Right atrium auricular region (tissue), 2 donors: ENCODE measurements around the gene PSMD9. TPM values are rescaled to one million over a fixed set of nuclear protein-coding genes. Genes with fewer than 3 reads are reported as not detected.

ENCODE experiments used
- DNase-seq: peaks from one replicate; pipeline ENCODE4 v3.0.0-alpha.2; 2019; ENCODE audit warnings: low spot score
- H3K27ac ChIP-seq, 2 donors: fragments of 200-600 bp; sonication (generic); 1 replicate in 1 of 2; 2 replicates in 1 of 2; pipeline ENCODE4 v1.5.1; 2016 to 2019
- H3K27me3 ChIP-seq, 2 donors: fragments of 200-600 bp; sonication (generic); one replicate each; pipeline versions ENCODE4 v1.5.1 to v1.6.0; 2017 to 2019
- H3K36me3 ChIP-seq: fragments of 200-600 bp; sonication (generic); one replicate; pipeline ENCODE4 v1.5.1; 2016
- H3K4me1 ChIP-seq, 2 donors: fragments of 200-600 bp; sonication (generic); one replicate each; pipeline versions ENCODE4 v1.5.1 to v1.6.0; 2017 to 2019
- H3K4me3 ChIP-seq, 2 donors: fragments of 200-600 bp; sonication (generic); 1 replicate in 1 of 2; 2 replicates in 1 of 2; pipeline ENCODE4 v1.5.1; 2017 to 2019; ENCODE audit warnings: mild to moderate bottlenecking in 1 of 2, moderate library complexity in 1 of 2
- H3K9me3 ChIP-seq, 2 donors: fragments of 200-600 bp; sonication (generic); one replicate each; pipeline ENCODE4 v1.5.1; 2019
- total RNA-seq, 2 donors: library from RNA; depleted of rRNA; stranded (reverse); fragments of >200 nt; gene quantifications; one replicate each; pipeline ENCODE4 v1.1.0, GENCODE V29; 2016
- TF ChIP-seq, protein P1 (sequence below), 2 donors: fragments of 200-600 bp; sonication (generic); IDR thresholded peaks; one replicate each; pipeline ENCODE4 v1.5.1; 2019; ENCODE audit warnings: antibody characterized with exemption in 2 of 2

The PSMD9 gene, protein sequence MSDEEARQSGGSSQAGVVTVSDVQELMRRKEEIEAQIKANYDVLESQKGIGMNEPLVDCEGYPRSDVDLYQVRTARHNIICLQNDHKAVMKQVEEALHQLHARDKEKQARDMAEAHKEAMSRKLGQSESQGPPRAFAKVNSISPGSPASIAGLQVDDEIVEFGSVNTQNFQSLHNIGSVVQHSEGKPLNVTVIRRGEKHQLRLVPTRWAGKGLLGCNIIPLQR
- 10 to 100 TPM; 33.2 to 59.2 TPM for total RNA-seq

DNA sequence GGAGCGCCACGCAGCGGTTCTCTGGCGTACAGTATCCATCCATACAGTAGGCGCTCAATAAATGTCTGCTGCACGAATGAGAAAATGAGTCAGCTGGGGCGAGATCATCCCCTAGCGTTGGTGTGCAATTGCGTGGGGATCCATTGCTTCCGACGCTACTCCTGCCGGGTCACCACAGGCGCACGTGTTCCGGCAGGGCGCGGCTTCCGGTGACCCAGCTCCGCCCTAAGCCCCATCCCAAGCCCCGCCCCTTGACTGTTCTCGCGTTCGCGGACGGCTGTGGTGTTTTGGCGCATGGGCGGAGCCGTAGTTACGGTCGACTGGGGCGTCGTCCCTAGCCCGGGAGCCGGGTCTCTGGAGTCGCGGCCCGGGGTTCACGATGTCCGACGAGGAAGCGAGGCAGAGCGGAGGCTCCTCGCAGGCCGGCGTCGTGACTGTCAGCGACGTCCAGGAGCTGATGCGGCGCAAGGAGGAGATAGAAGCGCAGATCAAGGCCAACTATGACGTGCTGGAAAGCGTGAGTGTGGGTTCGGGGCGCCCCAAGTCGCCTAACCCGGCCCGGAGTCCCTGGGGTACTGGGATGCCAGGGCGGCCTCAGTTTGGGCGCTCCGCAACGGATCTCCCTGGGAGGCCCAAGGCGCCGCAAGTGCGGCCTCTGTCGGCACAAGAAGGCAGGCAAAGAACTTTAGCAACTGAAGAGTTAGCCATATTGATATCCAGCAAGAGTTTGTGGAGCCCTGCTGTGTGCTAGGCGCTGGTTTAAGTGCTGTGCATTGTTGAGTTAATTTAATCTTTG lies at the start of gene PSMD9:
Gene PSMD9 (plus strand): TSS at position 313 of the 796 bp plus-strand sequence. CDS start 67 bp downstream, at position 380.
- Histone ChIP-seq H3K36me3 (peaks cover 3% of the 10 kb centered on the region), H3K27ac (peak within 1 kb of the TSS; percentile 90 to 96), H3K4me3 (peak within 1 kb of the TSS; percentile 76 to 91), H3K27me3 (no peaks in the 10 kb centered on the region), H3K4me1 (peaks cover 0 to 16% of the 10 kb centered on the region in 2 donors), H3K9me3 (no peaks in the 10 kb centered on the region)
- peak; percentile 97 for DNase-seq
- TF ChIP-seq, protein P1, sequence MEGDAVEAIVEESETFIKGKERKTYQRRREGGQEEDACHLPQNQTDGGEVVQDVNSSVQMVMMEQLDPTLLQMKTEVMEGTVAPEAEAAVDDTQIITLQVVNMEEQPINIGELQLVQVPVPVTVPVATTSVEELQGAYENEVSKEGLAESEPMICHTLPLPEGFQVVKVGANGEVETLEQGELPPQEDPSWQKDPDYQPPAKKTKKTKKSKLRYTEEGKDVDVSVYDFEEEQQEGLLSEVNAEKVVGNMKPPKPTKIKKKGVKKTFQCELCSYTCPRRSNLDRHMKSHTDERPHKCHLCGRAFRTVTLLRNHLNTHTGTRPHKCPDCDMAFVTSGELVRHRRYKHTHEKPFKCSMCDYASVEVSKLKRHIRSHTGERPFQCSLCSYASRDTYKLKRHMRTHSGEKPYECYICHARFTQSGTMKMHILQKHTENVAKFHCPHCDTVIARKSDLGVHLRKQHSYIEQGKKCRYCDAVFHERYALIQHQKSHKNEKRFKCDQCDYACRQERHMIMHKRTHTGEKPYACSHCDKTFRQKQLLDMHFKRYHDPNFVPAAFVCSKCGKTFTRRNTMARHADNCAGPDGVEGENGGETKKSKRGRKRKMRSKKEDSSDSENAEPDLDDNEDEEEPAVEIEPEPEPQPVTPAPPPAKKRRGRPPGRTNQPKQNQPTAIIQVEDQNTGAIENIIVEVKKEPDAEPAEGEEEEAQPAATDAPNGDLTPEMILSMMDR (IDR thresholded peaks at IDR 0.05): peak; percentile 43 to 70

DNA sequence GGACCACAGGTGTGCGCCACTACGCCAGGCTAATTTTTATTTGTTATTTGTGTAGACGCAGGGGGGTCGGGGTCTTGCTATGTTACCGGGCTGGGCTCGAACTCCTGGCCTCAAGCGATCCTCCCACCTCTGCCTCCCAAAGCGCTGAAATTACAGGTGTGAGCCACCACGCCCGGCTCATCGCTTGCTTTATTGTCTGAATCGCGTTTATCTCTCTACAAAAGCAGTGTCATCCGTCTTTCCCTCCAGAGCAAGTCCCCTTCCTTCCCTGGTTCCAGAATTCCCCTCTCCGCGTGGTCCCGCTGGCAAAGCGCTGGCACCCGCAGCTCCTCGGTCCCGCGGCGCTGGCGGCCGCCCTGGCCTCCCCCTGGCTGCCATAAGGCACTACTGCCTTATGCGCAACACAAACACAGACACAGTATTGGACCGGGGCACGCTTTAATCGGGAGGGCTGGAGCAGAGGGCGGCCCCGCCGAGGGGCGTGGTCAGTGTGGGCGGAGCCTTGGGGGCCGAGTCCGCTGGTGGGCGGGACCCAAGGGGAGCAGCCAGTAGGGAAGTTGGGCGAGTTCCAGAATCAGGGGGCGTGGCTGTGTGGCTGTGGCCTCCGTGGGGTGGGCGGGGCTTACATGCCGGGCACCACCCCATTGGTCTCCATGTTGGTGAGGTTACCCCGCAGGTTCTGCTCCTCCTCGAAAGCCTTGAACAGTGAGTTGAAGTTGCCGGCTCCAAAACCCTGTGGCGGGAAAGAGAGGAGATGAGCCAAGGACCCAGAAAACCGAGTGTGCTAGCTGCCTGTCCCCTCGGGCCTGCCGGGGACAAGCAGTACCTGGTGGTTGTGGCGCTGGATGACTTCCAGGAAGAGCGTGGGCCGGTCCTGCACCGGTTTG lies 49.2 kb upstream of the PSMD9 start:
- DNase-seq: peak; percentile 99
- Histone ChIP-seq H3K36me3 (no peaks in the 10 kb centered on the region), H3K27me3 (no peaks in the 10 kb centered on the region), H3K27ac (peak overlapping the region; percentile 54 to 71), H3K4me3 (peak overlapping the region; percentile 49 to 55), H3K4me1 (peaks cover 0 to 12% of the 10 kb centered on the region in 2 donors), H3K9me3 (no peaks in the 10 kb centered on the region)
- TF ChIP-seq, protein P1 (IDR thresholded peaks at IDR 0.05): peak in 1 of 2 donors; percentile 58

DNA sequence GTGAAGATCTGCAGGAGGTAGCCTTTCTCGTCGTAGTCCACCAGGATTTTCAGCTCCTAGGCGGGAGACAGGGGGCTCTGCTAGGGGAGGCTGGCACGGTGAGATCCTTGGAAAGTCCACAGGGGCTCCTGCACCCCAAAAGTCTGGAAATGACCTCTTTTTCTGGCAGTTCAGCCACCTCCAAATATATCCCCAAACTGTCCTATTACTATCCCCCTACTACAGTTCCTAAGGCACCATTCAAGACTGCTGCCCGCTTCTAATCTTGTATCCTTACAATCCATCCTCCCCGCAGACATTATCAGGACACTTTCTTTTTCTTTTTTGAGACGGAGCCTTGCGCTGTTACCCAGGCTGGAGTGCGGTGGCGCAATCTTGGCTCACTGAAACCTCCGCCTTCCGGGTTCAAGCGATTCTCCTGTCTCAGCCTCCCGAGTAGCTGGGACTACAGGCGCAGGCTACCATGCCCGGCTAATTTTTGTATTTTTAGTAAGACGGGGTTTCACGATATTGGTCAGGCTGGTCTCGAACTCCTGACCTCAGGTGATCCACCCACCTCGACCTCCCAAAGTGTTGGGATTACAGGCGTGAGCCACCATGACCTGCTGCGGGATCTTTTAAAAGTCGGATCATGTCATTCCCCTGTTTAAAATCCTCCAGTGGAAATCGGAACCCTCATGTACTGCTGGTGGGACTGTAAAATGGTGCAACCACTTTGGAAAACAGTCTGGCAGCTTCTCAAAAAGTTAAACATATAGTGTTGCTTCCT lies 48.4 kb upstream of the PSMD9 start:
- TF ChIP-seq, protein P1 (IDR thresholded peaks at IDR 0.05): no peak
- Histone ChIP-seq H3K9me3 (no peaks in the 10 kb centered on the region), H3K4me1 (peaks cover 0 to 12% of the 10 kb centered on the region in 2 donors), H3K36me3 (no peaks in the 10 kb centered on the region), H3K27me3 (no peaks in the 10 kb centered on the region), H3K27ac (peak overlapping the region; percentile 54 to 71), H3K4me3 (peak overlapping the region; percentile 49 to 55)
- DNase-seq: no peak

DNA sequence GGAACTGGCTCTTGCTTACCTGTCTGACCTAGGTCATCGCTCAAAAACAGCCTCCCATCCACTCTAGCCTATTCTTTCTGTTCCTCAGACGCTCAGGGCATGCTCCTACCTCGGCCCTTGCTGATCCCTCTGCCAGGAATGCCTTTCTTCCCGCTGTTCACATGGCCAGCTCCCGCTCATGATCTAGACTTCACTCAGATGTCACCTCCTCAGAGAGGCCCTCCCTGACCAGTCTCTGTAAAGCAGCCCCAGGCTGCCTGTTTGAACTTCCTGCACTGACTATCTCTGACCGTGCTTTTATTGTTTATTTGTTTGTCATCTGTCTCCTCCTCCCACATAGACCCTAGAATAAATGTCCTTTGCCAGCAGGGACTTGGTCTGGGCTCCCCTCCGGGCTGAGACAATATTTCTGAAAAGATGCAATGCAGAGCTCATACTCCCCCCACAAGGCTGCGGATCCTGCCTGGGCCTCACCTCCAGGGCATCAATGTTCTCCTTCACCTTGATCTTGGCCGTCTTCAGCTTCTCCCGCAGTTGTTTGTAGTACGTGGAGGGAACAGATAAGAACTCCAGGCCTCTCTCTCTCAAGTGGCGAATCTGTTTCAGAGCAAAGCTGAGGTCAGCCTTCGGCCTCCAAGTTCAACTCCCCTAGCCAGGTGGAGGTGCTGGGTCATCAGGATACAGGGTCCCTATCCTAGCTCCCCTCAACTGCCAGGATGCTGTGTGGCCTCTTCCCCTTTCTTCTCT lies 45.2 kb upstream of the PSMD9 start:
- H3K4me3 ChIP-seq: no peak overlapping the region
- TF ChIP-seq, protein P1 (IDR thresholded peaks at IDR 0.05): no peak
- no peak for DNase-seq
- H3K36me3 ChIP-seq: no peaks in the 10 kb centered on the region
- H3K27ac ChIP-seq: no peak overlapping the region
- H3K27me3 ChIP-seq: no peaks in the 10 kb centered on the region
- H3K9me3 ChIP-seq: no peaks in the 10 kb centered on the region
- H3K4me1 ChIP-seq: peaks cover 0 to 12% of the 10 kb centered on the region in 2 donors
